ENCODE data around the gene STARD5.

STARD5 gene

DNA sequence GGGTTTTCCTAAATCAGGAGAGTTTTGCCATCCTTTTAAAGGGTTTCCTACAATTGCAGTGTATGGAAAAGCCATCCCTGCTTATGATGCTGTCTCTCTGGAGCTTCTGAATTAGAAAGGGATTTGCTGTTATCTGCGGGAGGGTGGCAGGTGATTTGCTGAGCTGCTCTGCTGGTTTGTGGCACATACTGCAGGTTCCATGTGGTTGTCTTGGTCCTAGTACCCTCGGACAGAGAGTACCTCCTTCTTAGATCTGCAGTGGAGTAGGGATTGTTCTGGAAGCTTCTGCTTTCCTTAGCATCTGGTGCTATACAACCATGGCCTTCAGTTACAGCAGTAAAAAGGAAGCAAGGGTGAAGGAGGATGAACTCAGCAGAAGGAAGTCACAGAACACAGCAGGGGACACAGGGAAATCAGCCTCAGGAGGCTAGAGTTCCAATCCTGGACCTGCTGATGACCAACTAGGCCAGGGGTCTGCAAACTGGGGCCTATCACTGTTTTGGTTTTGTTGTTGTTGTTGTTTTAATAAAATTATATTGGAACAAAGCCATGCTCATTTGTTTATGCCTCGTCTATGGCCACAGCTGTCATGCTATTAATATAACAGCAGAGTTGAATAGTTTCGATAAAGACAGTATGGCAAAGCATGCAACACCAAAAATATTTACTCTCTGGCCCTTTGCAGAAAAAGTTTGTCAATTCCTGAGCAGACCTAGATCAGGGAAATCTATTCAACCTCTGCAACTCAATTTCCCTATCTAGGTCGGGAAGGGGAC is 39.5 kb downstream of the STARD5 start:
- ChIA-PET CTCF (interaction anchor here (0.6 to 2.5 kb wide), 4 partner anchors 9 to 71 kb away, joined by 3 to 11 read pairs (median 4); no protein-coding TSS in a partner anchor), POLR2A (no interaction called here)
- Histone ChIP-seq H3K9me3 (ENCODE audit: control extremely low read depth in 1 of 5, control insufficient read depth in 4 of 5, insufficient read depth in 2 of 5, low read depth in 1 of 5, low read length in 4 of 5) (no peaks in the 10 kb centered on the region), H3K4me1 (ENCODE audit: control extremely low read depth in 1 of 4, control insufficient read depth in 4 of 4, insufficient read depth in 4 of 4, low read length in 3 of 4) (peaks cover 34 to 44% (median 38%) of the 10 kb centered on the region in 4 experiments), H3K27me3 (replicated peaks in 2 of 5; ENCODE audit: control insufficient read depth in 4 of 5, insufficient read depth in 5 of 5, low read length in 4 of 5) (no peaks in the 10 kb centered on the region), H3K4me3 (ENCODE audit: control insufficient read depth in 1 of 7, extremely low read depth in 1 of 7, insufficient read depth in 4 of 7, low read depth in 2 of 7, low read length in 6 of 7) (no peak overlapping the region), H3K36me3 (ENCODE audit: control insufficient read depth in 4 of 4, insufficient read depth in 4 of 4, low read length in 3 of 4) (no peaks in the 10 kb centered on the region), H3K27ac (ENCODE audit: insufficient read depth in 1 of 2, low read depth in 1 of 2, low read length in 2 of 2, poor library complexity in 1 of 2, severe bottlenecking in 2 of 2) (no peak overlapping the region)
- WGBS (ENCODE audit: insufficient coverage) = 76% methylated on average over 5 of the region's 5 CpGs
- DNase-seq = peak in 1 of 3 donors; percentile 52

DNA sequence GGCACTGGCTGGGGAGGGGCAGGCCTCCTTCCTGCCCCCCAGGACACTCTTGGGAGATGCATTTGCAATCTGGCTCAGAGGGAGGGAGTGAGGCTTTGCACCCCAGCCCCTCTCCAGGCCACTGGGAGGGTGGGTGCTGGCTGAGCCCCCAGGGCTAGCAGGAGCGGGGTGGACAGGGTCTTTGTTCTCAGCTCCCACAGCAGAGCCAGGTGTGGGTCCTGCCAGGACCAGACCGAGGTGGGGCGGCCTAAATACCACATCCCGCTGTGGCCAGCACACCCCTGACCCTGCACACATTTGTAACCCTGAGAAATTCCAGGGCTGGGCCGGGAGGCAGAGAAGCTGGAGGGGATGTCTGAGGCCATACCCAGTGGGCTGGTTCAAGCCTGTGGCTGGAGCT is 41.0 kb downstream of the STARD5 start:
- H3K27ac ChIP-seq (ENCODE audit: insufficient read depth in 1 of 2, low read depth in 1 of 2, low read length in 2 of 2, poor library complexity in 1 of 2, severe bottlenecking in 2 of 2) = no peak overlapping the region
- WGBS (ENCODE audit: insufficient coverage) = 95% methylated on average over 3 of the region's 5 CpGs
- ChIA-PET CTCF (interaction anchor here (1.1 to 2.5 kb wide), 5 partner anchors 8 to 54 kb away, joined by 3 to 11 read pairs (median 3); no protein-coding TSS in a partner anchor), POLR2A (no interaction called here)
- H3K27me3 ChIP-seq (replicated peaks in 2 of 5; ENCODE audit: control insufficient read depth in 4 of 5, insufficient read depth in 5 of 5, low read length in 4 of 5) = no peaks in the 10 kb centered on the region
- no peaks in the 10 kb centered on the region for H3K36me3 ChIP-seq (ENCODE audit: control insufficient read depth in 4 of 4, insufficient read depth in 4 of 4, low read length in 3 of 4)
- no peak overlapping the region for H3K4me3 ChIP-seq (ENCODE audit: control insufficient read depth in 1 of 7, extremely low read depth in 1 of 7, insufficient read depth in 4 of 7, low read depth in 2 of 7, low read length in 6 of 7)
- H3K9me3 ChIP-seq (ENCODE audit: control extremely low read depth in 1 of 5, control insufficient read depth in 4 of 5, insufficient read depth in 2 of 5, low read depth in 1 of 5, low read length in 4 of 5) = peaks cover 0 to 5% (median 0%) of the 10 kb centered on the region in 5 experiments
- H3K4me1 ChIP-seq (ENCODE audit: control extremely low read depth in 1 of 4, control insufficient read depth in 4 of 4, insufficient read depth in 4 of 4, low read length in 3 of 4) = peaks cover 31 to 39% (median 34%) of the 10 kb centered on the region in 4 experiments
- DNase-seq = no peak

DNA sequence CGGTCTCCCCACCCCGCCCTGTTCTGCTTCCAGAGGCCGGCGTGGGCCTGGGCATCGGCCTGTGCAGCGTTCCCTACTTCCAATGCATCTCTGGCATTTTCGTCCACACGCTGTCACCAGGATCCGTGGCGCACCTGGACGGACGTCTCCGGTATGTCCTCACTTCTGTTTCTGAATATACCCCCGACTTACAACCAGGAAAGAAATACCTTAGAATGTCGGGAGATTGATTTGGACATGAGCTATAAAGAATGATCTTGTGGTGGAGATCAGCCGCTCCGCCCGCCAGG is 41.4 kb downstream of the STARD5 start:
- CTCF ChIA-PET = interaction anchor here (0.8 to 2.5 kb wide), 4 partner anchors 8 to 50 kb away, joined by 3 to 11 read pairs (median 4); no protein-coding TSS in a partner anchor
- POLR2A ChIA-PET = no interaction called here
- H3K27me3 ChIP-seq (replicated peaks in 2 of 5; ENCODE audit: control insufficient read depth in 4 of 5, insufficient read depth in 5 of 5, low read length in 4 of 5) = no peaks in the 10 kb centered on the region
- H3K27ac ChIP-seq (ENCODE audit: insufficient read depth in 1 of 2, low read depth in 1 of 2, low read length in 2 of 2, poor library complexity in 1 of 2, severe bottlenecking in 2 of 2) = no peak overlapping the region
- H3K9me3 ChIP-seq (ENCODE audit: control extremely low read depth in 1 of 5, control insufficient read depth in 4 of 5, insufficient read depth in 2 of 5, low read depth in 1 of 5, low read length in 4 of 5) = peaks cover 0 to 7% (median 0%) of the 10 kb centered on the region in 5 experiments
- no peak overlapping the region for H3K4me3 ChIP-seq (ENCODE audit: control insufficient read depth in 1 of 7, extremely low read depth in 1 of 7, insufficient read depth in 4 of 7, low read depth in 2 of 7, low read length in 6 of 7)
- no peak for DNase-seq
- H3K4me1 ChIP-seq (ENCODE audit: control extremely low read depth in 1 of 4, control insufficient read depth in 4 of 4, insufficient read depth in 4 of 4, low read length in 3 of 4) = peaks cover 27 to 35% (median 32%) of the 10 kb centered on the region in 4 experiments
- WGBS (ENCODE audit: insufficient coverage) = 100% methylated on average over 6 of the region's 18 CpGs
- no peaks in the 10 kb centered on the region for H3K36me3 ChIP-seq (ENCODE audit: control insufficient read depth in 4 of 4, insufficient read depth in 4 of 4, low read length in 3 of 4)

DNA sequence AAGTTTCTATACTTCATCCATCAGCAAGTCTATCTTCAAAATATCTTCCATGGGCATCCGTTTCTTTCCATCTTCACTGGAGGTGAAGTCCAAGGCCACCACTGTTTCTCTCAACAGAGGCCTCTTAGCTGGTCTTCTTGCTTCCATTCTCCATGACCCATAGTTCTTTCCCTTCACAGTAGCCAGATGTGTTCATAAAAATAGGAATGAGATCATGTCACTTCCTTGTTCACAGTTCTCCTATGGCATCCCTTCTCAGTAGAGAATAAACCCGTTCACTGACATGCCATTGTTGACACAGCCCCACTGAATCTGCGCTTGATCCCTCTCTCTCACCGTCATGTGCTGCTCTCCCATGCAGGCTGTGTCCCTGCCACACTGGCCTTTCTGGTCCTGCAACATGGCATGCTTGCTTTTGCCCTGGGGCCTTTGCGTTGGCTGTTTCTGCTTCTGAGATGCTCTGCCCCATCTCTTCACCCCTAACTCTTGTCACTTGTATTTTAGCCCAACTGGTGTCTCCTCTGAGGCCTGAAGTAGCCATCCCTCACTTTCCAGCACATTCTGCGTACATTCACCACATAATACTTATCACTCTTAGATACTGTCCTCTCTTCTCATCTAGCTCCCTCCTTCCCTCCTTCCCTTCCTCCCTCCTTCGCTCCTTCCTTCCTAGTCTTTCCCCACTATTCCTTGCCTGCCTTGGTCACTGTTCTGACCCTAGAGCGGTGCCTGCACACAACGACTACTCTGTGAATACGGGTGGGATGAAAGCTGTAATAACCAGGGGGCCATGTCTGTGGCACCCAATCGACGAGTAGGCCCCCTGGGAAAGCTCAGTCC is 42.0 kb downstream of the STARD5 start:
- Histone ChIP-seq H3K4me1 (ENCODE audit: control extremely low read depth in 1 of 4, control insufficient read depth in 4 of 4, insufficient read depth in 4 of 4, low read length in 3 of 4) (peaks cover 22 to 29% (median 27%) of the 10 kb centered on the region in 4 experiments), H3K36me3 (ENCODE audit: control insufficient read depth in 4 of 4, insufficient read depth in 4 of 4, low read length in 3 of 4) (no peaks in the 10 kb centered on the region), H3K9me3 (ENCODE audit: control extremely low read depth in 1 of 5, control insufficient read depth in 4 of 5, insufficient read depth in 2 of 5, low read depth in 1 of 5, low read length in 4 of 5) (peaks cover 0 to 10% (median 2%) of the 10 kb centered on the region in 5 experiments), H3K27ac (ENCODE audit: insufficient read depth in 1 of 2, low read depth in 1 of 2, low read length in 2 of 2, poor library complexity in 1 of 2, severe bottlenecking in 2 of 2) (no peak overlapping the region), H3K27me3 (replicated peaks in 2 of 5; ENCODE audit: control insufficient read depth in 4 of 5, insufficient read depth in 5 of 5, low read length in 4 of 5) (no peaks in the 10 kb centered on the region), H3K4me3 (ENCODE audit: control insufficient read depth in 1 of 7, extremely low read depth in 1 of 7, insufficient read depth in 4 of 7, low read depth in 2 of 7, low read length in 6 of 7) (no peak overlapping the region)
- WGBS (ENCODE audit: insufficient coverage) = 99% methylated on average over 9 of the region's 12 CpGs
- no peak for DNase-seq
- ChIA-PET CTCF (interaction anchor here (0.8 to 2.5 kb wide), 6 partner anchors 10 to 51 kb away, joined by 3 to 10 read pairs (median 4); no protein-coding TSS in a partner anchor), POLR2A (interaction anchor here (1.0 kb wide), 1 partner anchor 12 kb away, joined by 3 read pairs; no protein-coding TSS in a partner anchor)

DNA sequence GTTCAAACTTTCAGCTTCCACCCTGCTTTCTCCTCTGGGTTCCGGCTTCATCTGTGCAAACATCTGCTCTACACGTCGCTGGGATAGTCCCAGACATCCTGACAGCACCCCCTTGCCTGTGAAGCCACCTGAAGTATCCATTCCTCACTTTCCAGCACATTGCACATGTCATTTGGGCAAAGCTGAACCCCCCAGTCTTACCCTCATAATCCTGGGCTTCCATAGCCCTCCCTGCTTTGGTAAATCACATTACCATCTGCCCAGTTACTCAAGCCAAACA is 42.5 kb downstream of the STARD5 start:
- no peaks in the 10 kb centered on the region for H3K36me3 ChIP-seq (ENCODE audit: control insufficient read depth in 4 of 4, insufficient read depth in 4 of 4, low read length in 3 of 4)
- DNase-seq = no peak
- ChIA-PET POLR2A (interaction anchor here (0.6 to 1.0 kb wide), 2 partner anchors 12 to 13 kb away, joined by 3 read pairs; no protein-coding TSS in a partner anchor), CTCF (interaction anchor here (1.5 to 2.5 kb wide), 6 partner anchors 9 to 118 kb away, joined by 4 to 10 read pairs (median 5); no protein-coding TSS in a partner anchor)
- no peak overlapping the region for H3K4me3 ChIP-seq (ENCODE audit: control insufficient read depth in 1 of 7, extremely low read depth in 1 of 7, insufficient read depth in 4 of 7, low read depth in 2 of 7, low read length in 6 of 7)
- 98% methylated on average over 3 of the region's 3 CpGs for WGBS (ENCODE audit: insufficient coverage)
- peaks cover 0 to 10% (median 2%) of the 10 kb centered on the region in 5 experiments for H3K9me3 ChIP-seq (ENCODE audit: control extremely low read depth in 1 of 5, control insufficient read depth in 4 of 5, insufficient read depth in 2 of 5, low read depth in 1 of 5, low read length in 4 of 5)
- H3K27me3 ChIP-seq (replicated peaks in 2 of 5; ENCODE audit: control insufficient read depth in 4 of 5, insufficient read depth in 5 of 5, low read length in 4 of 5) = no peaks in the 10 kb centered on the region
- H3K27ac ChIP-seq (ENCODE audit: insufficient read depth in 1 of 2, low read depth in 1 of 2, low read length in 2 of 2, poor library complexity in 1 of 2, severe bottlenecking in 2 of 2) = no peak overlapping the region
- peaks cover 19 to 23% (median 21%) of the 10 kb centered on the region in 4 experiments for H3K4me1 ChIP-seq (ENCODE audit: control extremely low read depth in 1 of 4, control insufficient read depth in 4 of 4, insufficient read depth in 4 of 4, low read length in 3 of 4)

DNA sequence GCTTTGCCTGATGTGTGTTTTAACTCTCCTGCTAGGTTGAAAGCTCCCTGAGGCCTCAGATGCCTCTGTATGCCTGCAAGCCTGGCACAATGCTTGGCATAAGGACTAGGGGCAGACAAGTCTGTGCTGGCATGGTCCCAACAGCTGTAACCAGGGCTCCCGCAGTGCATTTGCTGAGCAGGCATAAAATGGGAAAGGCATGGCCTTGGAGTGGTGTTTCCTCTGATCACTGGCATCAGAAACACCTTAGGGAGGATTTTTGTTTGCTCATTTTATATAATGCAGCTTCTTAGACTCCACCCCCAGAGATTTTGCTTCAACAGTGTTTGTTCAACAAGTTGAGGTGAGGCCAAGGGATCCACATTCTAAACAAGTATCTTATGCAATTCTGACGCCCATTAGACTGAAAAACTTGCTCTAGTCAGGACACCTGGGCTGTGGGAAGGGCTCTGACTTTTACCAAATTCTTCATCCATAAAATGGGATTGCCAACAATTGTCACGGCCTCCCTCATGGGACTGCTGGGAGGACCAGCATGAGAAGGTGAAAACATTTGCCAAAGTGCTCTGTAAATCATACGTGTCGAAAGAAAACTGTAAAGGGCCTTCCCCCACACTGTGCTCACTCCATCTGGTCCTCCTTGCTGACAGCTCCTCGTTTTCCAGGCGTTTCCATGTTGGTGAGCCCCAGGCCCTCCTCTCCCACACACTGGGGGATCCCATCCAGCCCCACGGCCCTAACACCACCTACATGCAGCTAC is 43.1 kb downstream of the STARD5 start:
- Histone ChIP-seq H3K27me3 (replicated peaks in 2 of 5; ENCODE audit: control insufficient read depth in 4 of 5, insufficient read depth in 5 of 5, low read length in 4 of 5) (no peaks in the 10 kb centered on the region), H3K27ac (ENCODE audit: insufficient read depth in 1 of 2, low read depth in 1 of 2, low read length in 2 of 2, poor library complexity in 1 of 2, severe bottlenecking in 2 of 2) (no peak overlapping the region)
- 98% methylated on average over 6 of the region's 8 CpGs for WGBS (ENCODE audit: insufficient coverage)

More for the DNA sequence above, 43.1 kb downstream of the STARD5 start:
- H3K4me3 ChIP-seq (ENCODE audit: control insufficient read depth in 1 of 7, extremely low read depth in 1 of 7, insufficient read depth in 4 of 7, low read depth in 2 of 7, low read length in 6 of 7) = no peak overlapping the region
- DNase-seq = no peak
- ChIA-PET CTCF (interaction anchor here (1.2 to 2.5 kb wide), 7 partner anchors 8 to 118 kb away, joined by 3 to 10 read pairs (median 5); no protein-coding TSS in a partner anchor), POLR2A (interaction anchor here (0.6 to 1.0 kb wide), 2 partner anchors 12 to 13 kb away, joined by 3 read pairs; no protein-coding TSS in a partner anchor)
- H3K9me3 ChIP-seq (ENCODE audit: control extremely low read depth in 1 of 5, control insufficient read depth in 4 of 5, insufficient read depth in 2 of 5, low read depth in 1 of 5, low read length in 4 of 5) = peaks cover 0 to 10% (median 2%) of the 10 kb centered on the region in 5 experiments
- peaks cover 13 to 18% (median 16%) of the 10 kb centered on the region in 4 experiments for H3K4me1 ChIP-seq (ENCODE audit: control extremely low read depth in 1 of 4, control insufficient read depth in 4 of 4, insufficient read depth in 4 of 4, low read length in 3 of 4)
- H3K36me3 ChIP-seq (ENCODE audit: control insufficient read depth in 4 of 4, insufficient read depth in 4 of 4, low read length in 3 of 4) = no peaks in the 10 kb centered on the region
